H9 (cell line): ENCODE results near the gene PARVB. TPM values are rescaled to one million over a fixed set of nuclear protein-coding genes. Genes with fewer than 3 reads are reported as not detected.

ENCODE experiments used
- DNase-seq: peaks from one replicate; pipeline ENCODE4 v3.0.0-alpha.2; 2017
- H2AFZ ChIP-seq: one replicate; pipeline ENCODE4 v1.6.1; 2013; ENCODE audit warnings: mild to moderate bottlenecking, low read length, control low read depth, moderate library complexity
- H2AK5ac ChIP-seq: 2 replicates; pipeline ENCODE4 v1.6.1; 2013; ENCODE audit warnings: low read length, control low read depth, mixed read lengths; ENCODE audit not compliant: insufficient read length
- H2BK120ac ChIP-seq: one replicate; pipeline ENCODE4 v1.6.1; 2013; ENCODE audit warnings: low read depth, mild to moderate bottlenecking, low read length, control low read depth, inconsistent platforms; ENCODE audit not compliant: poor library complexity, severe bottlenecking
- H2BK12ac ChIP-seq: 2 replicates; pipeline ENCODE4 v1.6.1; 2013; ENCODE audit warnings: low read length, control low read depth, mixed read lengths, low read depth; ENCODE audit not compliant: insufficient read length
- H2BK15ac ChIP-seq: 2 replicates; pipeline ENCODE4 v1.6.1; 2013; ENCODE audit warnings: low read depth, low read length, control low read depth
- H2BK20ac ChIP-seq: one replicate; pipeline ENCODE4 v1.6.1; 2013; ENCODE audit warnings: low read depth, mild to moderate bottlenecking, low read length, control low read depth, inconsistent platforms; ENCODE audit not compliant: poor library complexity, severe bottlenecking
- H2BK5ac ChIP-seq: 2 replicates; pipeline ENCODE4 v1.6.1; 2013; ENCODE audit warnings: low read length, control low read depth, mixed read lengths; ENCODE audit not compliant: insufficient read length
- H3K14ac ChIP-seq: 2 replicates; pipeline ENCODE4 v1.6.1; 2013; ENCODE audit warnings: low read length, control low read depth; ENCODE audit not compliant: insufficient read depth
- H3K18ac ChIP-seq: 2 replicates; pipeline ENCODE4 v1.6.1; 2013; ENCODE audit warnings: low read depth, mild to moderate bottlenecking, mixed read lengths, low read length, control low read depth; ENCODE audit not compliant: insufficient read length
- H3K23ac ChIP-seq: 2 replicates; pipeline ENCODE4 v1.6.1; 2013; ENCODE audit warnings: low read length, control low read depth, mixed read lengths, low read depth; ENCODE audit not compliant: insufficient read length
- H3K23me2 ChIP-seq: 2 replicates; pipeline ENCODE4 v1.6.1; 2013; ENCODE audit warnings: low read depth, mild to moderate bottlenecking, mixed read lengths, low read length, control low read depth; ENCODE audit not compliant: insufficient read length, poor library complexity, severe bottlenecking
- H3K27ac ChIP-seq: 2 replicates; pipeline ENCODE4 v1.5.1; 2013; ENCODE audit warnings: low read length, control low read depth, mixed read lengths, low read depth; ENCODE audit not compliant: insufficient read length
- H3K27me3 ChIP-seq: 2 replicates; pipeline ENCODE4 v1.6.1; 2013; ENCODE audit warnings: low read length, control low read depth, inconsistent platforms; ENCODE audit not compliant: insufficient read depth
- H3K4ac ChIP-seq: 2 replicates; pipeline ENCODE4 v1.6.1; 2013; ENCODE audit warnings: low read depth, mild to moderate bottlenecking, control low read depth, inconsistent platforms, low read length, moderate library complexity
- H3K4me1 ChIP-seq: 2 replicates; pipeline ENCODE4 v1.6.1; 2013; ENCODE audit warnings: low read length, control low read depth, inconsistent platforms; ENCODE audit not compliant: insufficient read depth
- H3K4me2 ChIP-seq: 2 replicates; pipeline ENCODE4 v1.6.1; 2013; ENCODE audit warnings: low read length, control low read depth, mixed read lengths; ENCODE audit not compliant: insufficient read length, insufficient read depth
- H3K56ac ChIP-seq: 2 replicates; pipeline ENCODE4 v1.6.1; 2013; ENCODE audit warnings: low read depth, mild to moderate bottlenecking, mixed read lengths, low read length, control low read depth; ENCODE audit not compliant: insufficient read length
- H3K79me1 ChIP-seq: 2 replicates; pipeline ENCODE4 v1.6.1; 2013; ENCODE audit warnings: low read depth, mild to moderate bottlenecking, moderate library complexity, low read length, control low read depth, inconsistent platforms; ENCODE audit not compliant: insufficient read depth, poor library complexity, severe bottlenecking
- H3K79me2 ChIP-seq: 2 replicates; pipeline ENCODE4 v1.6.1; 2013; ENCODE audit warnings: low read length, control low read depth, inconsistent platforms; ENCODE audit not compliant: insufficient read depth
- H3K9ac ChIP-seq: 2 replicates; pipeline ENCODE4 v1.6.1; 2013; ENCODE audit warnings: low read length, control low read depth, mixed read lengths; ENCODE audit not compliant: insufficient read length; ENCODE audit errors: extremely low read depth
- H3K9me3 ChIP-seq: one replicate; pipeline ENCODE4 v1.6.1; 2013; ENCODE audit warnings: low read depth, low read length, inconsistent platforms; ENCODE audit not compliant: control insufficient read depth
- H3T11ph ChIP-seq: one replicate; pipeline ENCODE4 v1.6.1; 2013; ENCODE audit warnings: mild to moderate bottlenecking, low read length, control low read depth, inconsistent platforms
- H4K20me1 ChIP-seq: one replicate; pipeline ENCODE4 v1.6.1; 2013; ENCODE audit not compliant: control insufficient read depth, insufficient read length, insufficient read depth
- H4K5ac ChIP-seq: 2 replicates; pipeline ENCODE4 v1.6.1; 2013; ENCODE audit warnings: low read depth, mild to moderate bottlenecking, mixed read lengths, low read length, control low read depth; ENCODE audit not compliant: insufficient read length
- H4K8ac ChIP-seq: replicated peaks from 2 replicates; pipeline ENCODE4 v1.6.1; 2013; ENCODE audit warnings: low read length, control low read depth, mixed read lengths, low read depth; ENCODE audit not compliant: insufficient read length
- H4K91ac ChIP-seq: 2 replicates; pipeline ENCODE4 v1.6.1; 2013; ENCODE audit warnings: low read depth, mild to moderate bottlenecking, moderate library complexity, mixed read lengths, low read length, control low read depth; ENCODE audit not compliant: insufficient read length
- H3K27ac Mint-ChIP-seq, 3 experiments: 2 replicates in 2 of 3; 3 replicates in 1 of 3; pipeline ENCODE4 v1.8.0; 2020 to 2021; ENCODE audit warnings: mixed read lengths in 3 of 3, mild to moderate bottlenecking in 1 of 3, moderate library complexity in 1 of 3
- H3K27me3 Mint-ChIP-seq: 2 replicates; pipeline ENCODE4 v1.8.0; 2021; ENCODE audit warnings: low read depth, mild to moderate bottlenecking, moderate library complexity, mixed read lengths
- H3K36me3 Mint-ChIP-seq, 3 experiments: 2 replicates in 2 of 3; 3 replicates in 1 of 3; pipeline ENCODE4 v1.8.0; 2020 to 2021; ENCODE audit warnings: low read depth in 3 of 3, mixed read lengths in 3 of 3; ENCODE audit not compliant: insufficient read depth in 1 of 3
- H3K4me1 Mint-ChIP-seq, 2 experiments: 2 replicates each; pipeline ENCODE4 v1.8.0; 2020; ENCODE audit warnings: mixed read lengths in 2 of 2
- H3K4me3 Mint-ChIP-seq, 2 experiments: 2 replicates in 1 of 2; 3 replicates in 1 of 2; pipeline ENCODE4 v1.8.0; 2020 to 2021; ENCODE audit warnings: mild to moderate bottlenecking in 2 of 2, mixed read lengths in 2 of 2, moderate library complexity in 1 of 2
- H3K9me3 Mint-ChIP-seq, 2 experiments: 2 replicates in 1 of 2; 3 replicates in 1 of 2; pipeline ENCODE4 v1.8.0; 2020; ENCODE audit warnings: mild to moderate bottlenecking in 2 of 2, mixed read lengths in 2 of 2, moderate library complexity in 1 of 2
- WGBS: extraction: QIAGEN DNeasy Blood & Tissue Kit; methylation state at CpG from one replicate; pipeline ENCODE4 v1.1.7; 2013; ENCODE audit warnings: missing lambda C conversion rate, low lambda C conversion rate, mixed read lengths; ENCODE audit not compliant: insufficient read length; ENCODE audit errors: extremely low coverage; 5-methylcytosine and 5-hydroxymethylcytosine counted together
- total RNA-seq: library from RNA; stranded (reverse); gene quantifications from 2 replicates; pipeline ENCODE4 v1.2.1, GENCODE V29; 2021
- TF ChIP-seq, protein P1 (sequence below): fragments of 200-600 bp; sonication (generic); conservative IDR thresholded peaks from 3 replicates; pipeline ENCODE4 v1.8.0; 2021; ENCODE audit warnings: antibody characterized with exemption, mild to moderate bottlenecking

Gene PARVB
- total RNA-seq, 1 experiment from 2014 or later, result 15.6 TPM

- Mint-ChIP-seq H3K27ac (peak overlapping the region in 1 of 3 experiments; percentile 94; a peak in 1 of 7 replicates), H3K4me1 (peaks cover 11 to 12% of the 10 kb centered on the region in 2 experiments), H3K4me3 (no peak overlapping the region), H3K36me3 (peaks cover 4 to 8% (median 6%) of the 10 kb centered on the region in 3 experiments; a peak in 6 of 7 replicates), H3K27me3 (no peaks in the 10 kb centered on the region), H3K9me3 (peaks cover 5 to 6% of the 10 kb centered on the region in 2 experiments; a peak in 2 of 5 replicates)
- Histone ChIP-seq H2AK5ac (no peak overlapping the region), H4K5ac (no peak overlapping the region), H2BK120ac (no peak overlapping the region), H3T11ph (no peak overlapping the region), H3K4me2 (no peak overlapping the region), H2BK5ac (no peak overlapping the region), H3K27ac (no peak overlapping the region), H3K4me1 (no peaks in the 10 kb centered on the region), H4K8ac (no peak overlapping the region), H2BK20ac (no peak overlapping the region), H3K4ac (no peak overlapping the region), H3K23me2 (no peaks in the 10 kb centered on the region), H3K18ac (no peak overlapping the region), H4K20me1 (no peaks in the 10 kb centered on the region), H3K79me1 (no peaks in the 10 kb centered on the region), H3K56ac (no peak overlapping the region), H2BK12ac (no peak overlapping the region), H3K9me3 (no peaks in the 10 kb centered on the region), H3K79me2 (no peaks in the 10 kb centered on the region), H2BK15ac (no peak overlapping the region), H4K91ac (no peak overlapping the region), H3K27me3 (no peaks in the 10 kb centered on the region), H3K14ac (no peak overlapping the region), H3K23ac (no peak overlapping the region), H3K9ac (no peak overlapping the region), H2AFZ (no peak overlapping the region)
- no CpG with 5 or more reads among the region's 23 CpGs for WGBS
- TF ChIP-seq, protein P1, sequence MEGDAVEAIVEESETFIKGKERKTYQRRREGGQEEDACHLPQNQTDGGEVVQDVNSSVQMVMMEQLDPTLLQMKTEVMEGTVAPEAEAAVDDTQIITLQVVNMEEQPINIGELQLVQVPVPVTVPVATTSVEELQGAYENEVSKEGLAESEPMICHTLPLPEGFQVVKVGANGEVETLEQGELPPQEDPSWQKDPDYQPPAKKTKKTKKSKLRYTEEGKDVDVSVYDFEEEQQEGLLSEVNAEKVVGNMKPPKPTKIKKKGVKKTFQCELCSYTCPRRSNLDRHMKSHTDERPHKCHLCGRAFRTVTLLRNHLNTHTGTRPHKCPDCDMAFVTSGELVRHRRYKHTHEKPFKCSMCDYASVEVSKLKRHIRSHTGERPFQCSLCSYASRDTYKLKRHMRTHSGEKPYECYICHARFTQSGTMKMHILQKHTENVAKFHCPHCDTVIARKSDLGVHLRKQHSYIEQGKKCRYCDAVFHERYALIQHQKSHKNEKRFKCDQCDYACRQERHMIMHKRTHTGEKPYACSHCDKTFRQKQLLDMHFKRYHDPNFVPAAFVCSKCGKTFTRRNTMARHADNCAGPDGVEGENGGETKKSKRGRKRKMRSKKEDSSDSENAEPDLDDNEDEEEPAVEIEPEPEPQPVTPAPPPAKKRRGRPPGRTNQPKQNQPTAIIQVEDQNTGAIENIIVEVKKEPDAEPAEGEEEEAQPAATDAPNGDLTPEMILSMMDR, result no peak
- no peak for DNase-seq
Observed at GRCh38 chr22:44097263-44098020, 73.3 kb downstream of the PARVB start.
